Neural progenitor cell (in vitro differentiated cells): Measurements from ENCODE around the gene HTRA2.

ENCODE experiments used
- CTCF ChIP-seq: fragments of 200-600 bp; sonication (generic); IDR thresholded peaks from 2 replicates; pipeline ENCODE4 v1.5.1; 2017; ENCODE audit warnings: antibody characterized with exemption, mild to moderate bottlenecking
- EZH2 ChIP-seq: fragments of 200-600 bp; sonication (generic); IDR thresholded peaks from 2 replicates; pipeline ENCODE4 v1.6.1; 2017; ENCODE audit warnings: antibody characterized with exemption, mild to moderate bottlenecking, moderate library complexity
- EZH2phosphoT487 ChIP-seq: fragments of 200-600 bp; sonication (generic); IDR thresholded peaks from 2 replicates; pipeline ENCODE4 v1.6.1; 2017; ENCODE audit warnings: antibody characterized with exemption

- TF ChIP-seq CTCF (no peak), EZH2phosphoT487 (no peak), EZH2 (no peak)
These were observed 3.8 kb upstream of the HTRA2 start, which contains the start of gene DQX1 for GRCh38 chr2:74525717-74526648.
